HEK293 (cell line): Measurements from ENCODE around the gene CCDC124.

Experiments
- SP7 ChIP-seq: fragments of 450-650 bp; formaldehyde crosslinking; IDR thresholded peaks from 2 replicates; pipeline ENCODE4 v1.5.1; 2016; ENCODE audit warnings: missing biosample characterization, missing genetic modification characterization
- ZBTB7A ChIP-seq: fragments of 450-650 bp; formaldehyde crosslinking; IDR thresholded peaks from 2 replicates; pipeline ENCODE4 v1.5.1; 2016; ENCODE audit warnings: low read depth, missing biosample characterization, missing genetic modification characterization
- ZFP37 ChIP-seq: fragments of 450-650 bp; formaldehyde crosslinking; IDR thresholded peaks from 2 replicates; pipeline ENCODE4 v1.5.1; 2016; ENCODE audit warnings: missing biosample characterization, missing genetic modification characterization
- ZNF175 ChIP-seq: fragments of 450-650 bp; formaldehyde crosslinking; IDR thresholded peaks from 2 replicates; pipeline ENCODE4 v1.5.1; 2016; ENCODE audit warnings: missing biosample characterization, missing genetic modification characterization
- ZNF37A ChIP-seq: fragments of 450-650 bp; IDR thresholded peaks from 2 replicates; pipeline ENCODE4 v1.5.1; 2018; ENCODE audit warnings: missing biosample characterization, missing genetic modification characterization
- ZNF426 ChIP-seq: fragments of 450-650 bp; formaldehyde crosslinking; IDR thresholded peaks from 2 replicates; pipeline ENCODE4 v1.5.1; 2017; ENCODE audit warnings: missing biosample characterization, missing genetic modification characterization, mild to moderate bottlenecking, inconsistent platforms, moderate library complexity
- ZNF558 ChIP-seq: fragments of 450-650 bp; formaldehyde crosslinking; IDR thresholded peaks from 2 replicates; pipeline ENCODE4 v1.5.1; 2016; ENCODE audit warnings: missing biosample characterization, missing genetic modification characterization
- ZNF571 ChIP-seq: fragments of 450-650 bp; formaldehyde crosslinking; IDR thresholded peaks from 2 replicates; pipeline ENCODE4 v1.5.0; 2017; ENCODE audit warnings: missing biosample characterization, missing genetic modification characterization
- ZNF677 ChIP-seq: fragments of 450-650 bp; IDR thresholded peaks from 2 replicates; pipeline ENCODE4 v1.5.0; 2018; ENCODE audit warnings: missing biosample characterization, mild to moderate bottlenecking, missing genetic modification characterization, moderate library complexity
- ZSCAN30 ChIP-seq: fragments of 450-650 bp; IDR thresholded peaks from 2 replicates; pipeline ENCODE4 v1.5.1; 2018; ENCODE audit warnings: missing biosample characterization, mild to moderate bottlenecking, missing genetic modification characterization, moderate library complexity
- TF ChIP-seq, protein P1 (sequence below): fragments of 450-650 bp; formaldehyde crosslinking; IDR thresholded peaks from 2 replicates; pipeline ENCODE4 v1.5.1; 2016; ENCODE audit warnings: missing biosample characterization, missing genetic modification characterization
- TF ChIP-seq, protein P2 (sequence below): fragments of 450-650 bp; formaldehyde crosslinking; IDR thresholded peaks from 2 replicates; pipeline ENCODE4 v1.5.1; 2016; ENCODE audit warnings: missing biosample characterization, missing genetic modification characterization
- TF ChIP-seq, protein P3 (sequence below): fragments of 450-650 bp; formaldehyde crosslinking; IDR thresholded peaks from 2 replicates; pipeline ENCODE4 v1.5.1; 2017; ENCODE audit warnings: missing biosample characterization, missing genetic modification characterization
- TF ChIP-seq, protein P4 (sequence below): fragments of 450-650 bp; formaldehyde crosslinking; IDR thresholded peaks from 2 replicates; pipeline ENCODE4 v1.5.1; 2016; ENCODE audit warnings: missing biosample characterization, missing genetic modification characterization, low read depth

DNA sequence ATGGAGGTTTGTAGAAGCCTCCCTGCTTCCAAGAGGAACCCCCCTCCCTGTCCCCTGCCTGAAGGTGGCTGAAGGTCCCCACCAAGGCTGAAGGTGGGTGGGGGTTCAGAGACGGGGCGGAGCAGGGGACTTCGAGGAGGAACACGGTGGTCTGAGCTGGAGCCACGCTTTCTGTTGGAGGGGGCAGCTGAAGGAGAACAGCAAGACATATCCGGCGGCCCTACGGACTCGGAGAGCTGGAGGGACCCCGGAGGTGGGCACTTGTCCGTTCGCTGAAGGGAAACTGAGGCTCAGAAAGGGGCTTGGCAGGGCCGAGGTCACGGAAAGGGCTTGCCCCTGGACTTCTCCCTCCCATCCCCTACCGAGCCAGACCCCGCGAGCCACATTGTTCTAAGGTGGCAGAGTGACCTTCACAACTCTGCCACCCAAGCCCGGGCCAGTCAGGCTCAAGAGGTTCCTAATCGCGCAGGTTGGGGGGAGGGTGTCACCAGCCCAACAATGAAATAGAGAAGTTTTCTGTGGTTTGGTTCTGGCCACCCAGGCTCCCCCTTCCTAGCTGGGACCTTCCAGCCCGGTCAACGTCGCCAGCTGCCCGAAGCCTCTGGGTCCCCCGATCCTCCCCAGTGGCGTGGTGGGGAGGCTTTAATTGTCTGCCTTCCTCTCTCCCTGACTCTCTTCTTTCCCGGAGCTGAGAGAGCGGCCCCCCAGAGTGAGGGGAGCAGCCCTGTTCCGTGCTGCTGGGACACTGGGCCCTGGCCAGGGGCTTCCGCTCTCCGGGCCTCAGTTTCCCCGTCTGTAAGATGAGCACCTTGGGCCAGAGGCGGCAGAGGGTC, 18.6 kb downstream of the CCDC124 start:
- TF ChIP-seq, protein P1, sequence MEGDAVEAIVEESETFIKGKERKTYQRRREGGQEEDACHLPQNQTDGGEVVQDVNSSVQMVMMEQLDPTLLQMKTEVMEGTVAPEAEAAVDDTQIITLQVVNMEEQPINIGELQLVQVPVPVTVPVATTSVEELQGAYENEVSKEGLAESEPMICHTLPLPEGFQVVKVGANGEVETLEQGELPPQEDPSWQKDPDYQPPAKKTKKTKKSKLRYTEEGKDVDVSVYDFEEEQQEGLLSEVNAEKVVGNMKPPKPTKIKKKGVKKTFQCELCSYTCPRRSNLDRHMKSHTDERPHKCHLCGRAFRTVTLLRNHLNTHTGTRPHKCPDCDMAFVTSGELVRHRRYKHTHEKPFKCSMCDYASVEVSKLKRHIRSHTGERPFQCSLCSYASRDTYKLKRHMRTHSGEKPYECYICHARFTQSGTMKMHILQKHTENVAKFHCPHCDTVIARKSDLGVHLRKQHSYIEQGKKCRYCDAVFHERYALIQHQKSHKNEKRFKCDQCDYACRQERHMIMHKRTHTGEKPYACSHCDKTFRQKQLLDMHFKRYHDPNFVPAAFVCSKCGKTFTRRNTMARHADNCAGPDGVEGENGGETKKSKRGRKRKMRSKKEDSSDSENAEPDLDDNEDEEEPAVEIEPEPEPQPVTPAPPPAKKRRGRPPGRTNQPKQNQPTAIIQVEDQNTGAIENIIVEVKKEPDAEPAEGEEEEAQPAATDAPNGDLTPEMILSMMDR (tag by site-specific recombination), result no peak
- TF ChIP-seq, protein P2, sequence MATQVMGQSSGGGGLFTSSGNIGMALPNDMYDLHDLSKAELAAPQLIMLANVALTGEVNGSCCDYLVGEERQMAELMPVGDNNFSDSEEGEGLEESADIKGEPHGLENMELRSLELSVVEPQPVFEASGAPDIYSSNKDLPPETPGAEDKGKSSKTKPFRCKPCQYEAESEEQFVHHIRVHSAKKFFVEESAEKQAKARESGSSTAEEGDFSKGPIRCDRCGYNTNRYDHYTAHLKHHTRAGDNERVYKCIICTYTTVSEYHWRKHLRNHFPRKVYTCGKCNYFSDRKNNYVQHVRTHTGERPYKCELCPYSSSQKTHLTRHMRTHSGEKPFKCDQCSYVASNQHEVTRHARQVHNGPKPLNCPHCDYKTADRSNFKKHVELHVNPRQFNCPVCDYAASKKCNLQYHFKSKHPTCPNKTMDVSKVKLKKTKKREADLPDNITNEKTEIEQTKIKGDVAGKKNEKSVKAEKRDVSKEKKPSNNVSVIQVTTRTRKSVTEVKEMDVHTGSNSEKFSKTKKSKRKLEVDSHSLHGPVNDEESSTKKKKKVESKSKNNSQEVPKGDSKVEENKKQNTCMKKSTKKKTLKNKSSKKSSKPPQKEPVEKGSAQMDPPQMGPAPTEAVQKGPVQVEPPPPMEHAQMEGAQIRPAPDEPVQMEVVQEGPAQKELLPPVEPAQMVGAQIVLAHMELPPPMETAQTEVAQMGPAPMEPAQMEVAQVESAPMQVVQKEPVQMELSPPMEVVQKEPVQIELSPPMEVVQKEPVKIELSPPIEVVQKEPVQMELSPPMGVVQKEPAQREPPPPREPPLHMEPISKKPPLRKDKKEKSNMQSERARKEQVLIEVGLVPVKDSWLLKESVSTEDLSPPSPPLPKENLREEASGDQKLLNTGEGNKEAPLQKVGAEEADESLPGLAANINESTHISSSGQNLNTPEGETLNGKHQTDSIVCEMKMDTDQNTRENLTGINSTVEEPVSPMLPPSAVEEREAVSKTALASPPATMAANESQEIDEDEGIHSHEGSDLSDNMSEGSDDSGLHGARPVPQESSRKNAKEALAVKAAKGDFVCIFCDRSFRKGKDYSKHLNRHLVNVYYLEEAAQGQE (tag by site-specific recombination), result no peak
- TF ChIP-seq, protein P3, sequence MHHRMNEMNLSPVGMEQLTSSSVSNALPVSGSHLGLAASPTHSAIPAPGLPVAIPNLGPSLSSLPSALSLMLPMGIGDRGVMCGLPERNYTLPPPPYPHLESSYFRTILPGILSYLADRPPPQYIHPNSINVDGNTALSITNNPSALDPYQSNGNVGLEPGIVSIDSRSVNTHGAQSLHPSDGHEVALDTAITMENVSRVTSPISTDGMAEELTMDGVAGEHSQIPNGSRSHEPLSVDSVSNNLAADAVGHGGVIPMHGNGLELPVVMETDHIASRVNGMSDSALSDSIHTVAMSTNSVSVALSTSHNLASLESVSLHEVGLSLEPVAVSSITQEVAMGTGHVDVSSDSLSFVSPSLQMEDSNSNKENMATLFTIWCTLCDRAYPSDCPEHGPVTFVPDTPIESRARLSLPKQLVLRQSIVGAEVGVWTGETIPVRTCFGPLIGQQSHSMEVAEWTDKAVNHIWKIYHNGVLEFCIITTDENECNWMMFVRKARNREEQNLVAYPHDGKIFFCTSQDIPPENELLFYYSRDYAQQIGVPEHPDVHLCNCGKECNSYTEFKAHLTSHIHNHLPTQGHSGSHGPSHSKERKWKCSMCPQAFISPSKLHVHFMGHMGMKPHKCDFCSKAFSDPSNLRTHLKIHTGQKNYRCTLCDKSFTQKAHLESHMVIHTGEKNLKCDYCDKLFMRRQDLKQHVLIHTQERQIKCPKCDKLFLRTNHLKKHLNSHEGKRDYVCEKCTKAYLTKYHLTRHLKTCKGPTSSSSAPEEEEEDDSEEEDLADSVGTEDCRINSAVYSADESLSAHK, result no peak
- TF ChIP-seq ZNF571 (tag by site-specific recombination) (no peak), ZNF558 (tag by site-specific recombination) (no peak), SP7 (no peak), ZFP37 (tag by site-specific recombination) (no peak), ZNF175 (tag by site-specific recombination) (no peak), ZNF677 (tag by site-specific recombination) (no peak), ZNF426 (no peak), ZSCAN30 (tag by site-specific recombination) (no peak), ZBTB7A (tag by site-specific recombination) (no peak), ZNF37A (tag by site-specific recombination) (no peak)
- TF ChIP-seq, protein P4, sequence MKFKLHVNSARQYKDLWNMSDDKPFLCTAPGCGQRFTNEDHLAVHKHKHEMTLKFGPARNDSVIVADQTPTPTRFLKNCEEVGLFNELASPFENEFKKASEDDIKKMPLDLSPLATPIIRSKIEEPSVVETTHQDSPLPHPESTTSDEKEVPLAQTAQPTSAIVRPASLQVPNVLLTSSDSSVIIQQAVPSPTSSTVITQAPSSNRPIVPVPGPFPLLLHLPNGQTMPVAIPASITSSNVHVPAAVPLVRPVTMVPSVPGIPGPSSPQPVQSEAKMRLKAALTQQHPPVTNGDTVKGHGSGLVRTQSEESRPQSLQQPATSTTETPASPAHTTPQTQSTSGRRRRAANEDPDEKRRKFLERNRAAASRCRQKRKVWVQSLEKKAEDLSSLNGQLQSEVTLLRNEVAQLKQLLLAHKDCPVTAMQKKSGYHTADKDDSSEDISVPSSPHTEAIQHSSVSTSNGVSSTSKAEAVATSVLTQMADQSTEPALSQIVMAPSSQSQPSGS (tag by site-specific recombination), result no peak
